NB4 (cell line): Measurements from ENCODE around the gene NCBP1.

ENCODE experiments used
- MYC ChIP-seq: IDR thresholded peaks from 2 replicates; pipeline ENCODE4 v1.6.1; 2011; ENCODE audit warnings: low read depth, low read length
- POLR2A ChIP-seq: IDR thresholded peaks from 2 replicates; pipeline ENCODE4 v1.6.1; 2011; ENCODE audit warnings: mild to moderate bottlenecking; ENCODE audit not compliant: insufficient read length; ENCODE audit errors: extremely low read depth
- TF ChIP-seq, protein P1 (sequence below): IDR thresholded peaks from one replicate; pipeline ENCODE4 v1.5.1; 2012; ENCODE audit warnings: low read depth, low read length

DNA sequence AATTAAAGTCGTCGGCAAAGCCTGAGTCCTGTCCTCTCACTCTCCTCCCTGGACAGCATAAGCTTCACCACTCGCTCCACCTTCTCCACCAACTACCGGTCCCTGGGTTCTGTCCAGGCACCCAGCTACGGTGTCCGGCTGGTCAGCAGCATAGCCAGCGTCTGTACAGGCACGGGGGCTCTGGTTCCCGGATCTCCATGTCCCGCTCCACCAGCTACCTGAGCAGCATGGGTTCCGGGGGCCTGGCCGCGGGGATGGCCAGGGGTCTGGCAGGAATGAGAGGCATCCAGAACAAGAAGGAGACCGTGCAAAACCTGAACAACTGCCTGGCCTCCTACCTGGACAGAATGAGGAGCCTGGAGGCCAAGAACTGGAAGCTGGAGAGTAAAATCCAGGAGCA is 65.2 kb downstream of the NCBP1 start:
- TF ChIP-seq, protein P1, sequence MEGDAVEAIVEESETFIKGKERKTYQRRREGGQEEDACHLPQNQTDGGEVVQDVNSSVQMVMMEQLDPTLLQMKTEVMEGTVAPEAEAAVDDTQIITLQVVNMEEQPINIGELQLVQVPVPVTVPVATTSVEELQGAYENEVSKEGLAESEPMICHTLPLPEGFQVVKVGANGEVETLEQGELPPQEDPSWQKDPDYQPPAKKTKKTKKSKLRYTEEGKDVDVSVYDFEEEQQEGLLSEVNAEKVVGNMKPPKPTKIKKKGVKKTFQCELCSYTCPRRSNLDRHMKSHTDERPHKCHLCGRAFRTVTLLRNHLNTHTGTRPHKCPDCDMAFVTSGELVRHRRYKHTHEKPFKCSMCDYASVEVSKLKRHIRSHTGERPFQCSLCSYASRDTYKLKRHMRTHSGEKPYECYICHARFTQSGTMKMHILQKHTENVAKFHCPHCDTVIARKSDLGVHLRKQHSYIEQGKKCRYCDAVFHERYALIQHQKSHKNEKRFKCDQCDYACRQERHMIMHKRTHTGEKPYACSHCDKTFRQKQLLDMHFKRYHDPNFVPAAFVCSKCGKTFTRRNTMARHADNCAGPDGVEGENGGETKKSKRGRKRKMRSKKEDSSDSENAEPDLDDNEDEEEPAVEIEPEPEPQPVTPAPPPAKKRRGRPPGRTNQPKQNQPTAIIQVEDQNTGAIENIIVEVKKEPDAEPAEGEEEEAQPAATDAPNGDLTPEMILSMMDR, result no peak
- TF ChIP-seq MYC (no peak), POLR2A (no peak)
